ENCODE measurements around the gene CHCT1.

Gene CHCT1

DNA sequence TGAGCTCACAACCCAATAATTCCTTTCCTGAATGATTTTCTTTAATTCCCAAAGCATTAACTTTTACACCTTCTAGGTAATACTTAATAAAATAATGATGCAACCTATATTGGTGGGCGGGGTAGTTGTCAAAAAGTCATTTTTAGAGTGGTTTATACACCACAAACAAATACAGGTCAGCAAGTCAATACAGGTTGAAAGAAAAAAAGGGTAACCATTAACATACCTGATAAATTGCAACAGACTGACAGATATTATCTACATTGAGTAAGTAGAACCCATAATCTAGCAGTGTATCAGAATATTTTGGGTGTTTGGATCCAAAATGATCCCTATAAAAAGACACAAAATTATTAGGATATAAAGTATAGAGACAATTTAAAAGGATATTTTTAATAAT is 39.3 kb downstream of the CHCT1 start:
- Histone ChIP-seq H3K36me3 (ENCODE audit: control insufficient read depth in 5 of 5, insufficient read depth in 5 of 5, low read length in 5 of 5) (peaks cover 23 to 71% (median 56%) of the 10 kb centered on the region in 5 donors), H3K27me3 (ENCODE audit: control insufficient read depth in 5 of 5, insufficient read depth in 4 of 5, low read length in 5 of 5) (no peaks in the 10 kb centered on the region), H3K9ac (ENCODE audit: low read length in 5 of 5) (no peak overlapping the region), H3K27ac (ENCODE audit: low read depth, low read length) (peak overlapping the region; percentile 40), H3K9me3 (ENCODE audit: control insufficient read depth in 5 of 5, low read length in 5 of 5) (no peaks in the 10 kb centered on the region), H3K4me3 (ENCODE audit: low read depth in 1 of 5, low read length in 5 of 5) (no peak overlapping the region), H3K4me1 (ENCODE audit: control insufficient read depth in 5 of 5, insufficient read depth in 5 of 5, low read length in 5 of 5) (peaks cover 0 to 16% (median 10%) of the 10 kb centered on the region in 5 donors)

DNA sequence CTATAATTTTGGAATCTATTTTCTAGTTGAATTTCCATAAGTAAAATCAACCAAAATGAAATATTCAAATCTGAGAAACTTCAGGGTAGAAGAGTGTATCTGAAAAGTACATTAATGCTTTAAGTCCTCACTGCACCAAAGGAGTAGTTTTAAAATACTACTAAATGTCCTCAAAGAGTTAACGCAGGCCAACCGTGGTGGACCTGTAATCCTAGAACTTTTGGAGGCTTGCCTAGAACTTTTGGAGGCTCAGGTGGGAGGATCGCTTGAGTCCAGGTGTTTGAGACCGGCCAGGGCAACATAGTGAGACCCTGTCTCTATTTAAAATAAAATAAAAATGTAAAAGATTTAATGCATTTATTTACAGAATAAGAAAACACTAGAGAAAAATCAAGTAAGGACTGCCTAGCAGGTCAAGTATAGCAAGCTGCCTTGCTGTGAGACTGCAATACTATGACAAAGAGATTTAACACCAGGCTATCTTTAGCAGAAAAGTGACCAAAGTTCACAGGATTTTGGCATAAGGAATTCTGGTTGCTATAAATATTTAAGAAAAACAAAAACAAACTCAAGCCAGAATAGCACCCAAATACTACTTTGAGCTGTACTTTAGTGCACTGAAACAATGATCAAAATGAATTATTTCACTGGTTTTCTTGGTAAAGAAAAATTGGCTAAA is 41.0 kb downstream of the CHCT1 start:
- Histone ChIP-seq H3K27me3 (ENCODE audit: control insufficient read depth in 5 of 5, insufficient read depth in 4 of 5, low read length in 5 of 5) (no peaks in the 10 kb centered on the region), H3K36me3 (ENCODE audit: control insufficient read depth in 5 of 5, insufficient read depth in 5 of 5, low read length in 5 of 5) (peaks cover 26 to 57% (median 45%) of the 10 kb centered on the region in 5 donors), H3K9ac (ENCODE audit: low read length in 5 of 5) (peak overlapping the region in 2 of 5 donors; percentile 41 to 42), H3K27ac (ENCODE audit: low read depth, low read length) (peak overlapping the region; percentile 71), H3K9me3 (ENCODE audit: control insufficient read depth in 5 of 5, low read length in 5 of 5) (no peaks in the 10 kb centered on the region), H3K4me1 (ENCODE audit: control insufficient read depth in 5 of 5, insufficient read depth in 5 of 5, low read length in 5 of 5) (peaks cover 0 to 19% (median 17%) of the 10 kb centered on the region in 5 donors), H3K4me3 (ENCODE audit: low read depth in 1 of 5, low read length in 5 of 5) (no peak overlapping the region)

DNA sequence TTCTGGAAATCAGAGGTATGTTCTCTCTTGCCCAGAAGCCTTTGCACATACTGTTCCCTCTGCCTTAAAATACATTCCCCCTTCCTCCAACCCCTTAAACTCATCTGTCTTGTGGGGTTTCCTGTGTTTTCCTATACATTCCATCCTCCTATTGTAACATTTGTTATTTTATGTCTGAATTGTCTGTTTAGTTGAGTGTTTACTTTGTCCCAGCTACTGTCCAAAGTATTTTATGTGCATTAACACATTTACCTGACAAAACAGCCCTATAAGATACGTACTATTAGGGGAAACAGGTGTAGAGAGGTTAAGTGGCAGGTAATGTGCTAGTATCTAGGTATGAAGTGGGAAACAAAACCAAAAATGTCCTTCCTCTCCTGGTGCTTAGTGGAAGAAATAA is 42.1 kb downstream of the CHCT1 start:
- Histone ChIP-seq H3K4me3 (ENCODE audit: low read depth in 1 of 5, low read length in 5 of 5) (no peak overlapping the region), H3K27ac (ENCODE audit: low read depth, low read length) (peak overlapping the region; percentile 71), H3K4me1 (ENCODE audit: control insufficient read depth in 5 of 5, insufficient read depth in 5 of 5, low read length in 5 of 5) (peaks cover 0 to 28% (median 22%) of the 10 kb centered on the region in 5 donors), H3K27me3 (ENCODE audit: control insufficient read depth in 5 of 5, insufficient read depth in 4 of 5, low read length in 5 of 5) (no peaks in the 10 kb centered on the region), H3K9ac (ENCODE audit: low read length in 5 of 5) (no peak overlapping the region), H3K36me3 (ENCODE audit: control insufficient read depth in 5 of 5, insufficient read depth in 5 of 5, low read length in 5 of 5) (peaks cover 26 to 47% (median 38%) of the 10 kb centered on the region in 5 donors), H3K9me3 (ENCODE audit: control insufficient read depth in 5 of 5, low read length in 5 of 5) (no peaks in the 10 kb centered on the region)

DNA sequence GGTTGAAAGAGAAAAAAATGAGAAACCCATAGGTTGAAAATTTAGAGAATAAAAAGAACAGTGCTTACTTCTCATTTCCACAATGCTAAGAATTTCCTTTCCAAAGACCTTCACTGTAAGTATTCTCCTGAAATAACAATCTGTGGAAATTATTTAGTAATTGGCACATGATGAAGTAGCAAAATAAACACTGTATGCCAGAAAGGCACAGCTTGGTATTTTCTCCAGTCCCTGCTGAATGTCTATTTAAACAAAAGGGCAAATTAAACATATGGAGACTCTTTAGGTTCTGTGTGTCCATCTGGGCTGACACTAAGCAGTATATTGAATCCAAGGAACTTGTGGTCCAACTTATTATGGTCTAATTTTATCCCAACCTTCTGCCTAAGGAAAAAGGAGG is 46.1 kb downstream of the CHCT1 start:
- Histone ChIP-seq H3K4me3 (ENCODE audit: low read depth in 1 of 5, low read length in 5 of 5) (no peak overlapping the region), H3K9ac (ENCODE audit: low read length in 5 of 5) (no peak overlapping the region), H3K27ac (ENCODE audit: low read depth, low read length) (peak overlapping the region; percentile 66), H3K36me3 (ENCODE audit: control insufficient read depth in 5 of 5, insufficient read depth in 5 of 5, low read length in 5 of 5) (peaks cover 18 to 29% (median 25%) of the 10 kb centered on the region in 5 donors), H3K27me3 (ENCODE audit: control insufficient read depth in 5 of 5, insufficient read depth in 4 of 5, low read length in 5 of 5) (no peaks in the 10 kb centered on the region), H3K4me1 (ENCODE audit: control insufficient read depth in 5 of 5, insufficient read depth in 5 of 5, low read length in 5 of 5) (peaks cover 0 to 34% (median 28%) of the 10 kb centered on the region in 5 donors), H3K9me3 (ENCODE audit: control insufficient read depth in 5 of 5, low read length in 5 of 5) (no peaks in the 10 kb centered on the region)

DNA sequence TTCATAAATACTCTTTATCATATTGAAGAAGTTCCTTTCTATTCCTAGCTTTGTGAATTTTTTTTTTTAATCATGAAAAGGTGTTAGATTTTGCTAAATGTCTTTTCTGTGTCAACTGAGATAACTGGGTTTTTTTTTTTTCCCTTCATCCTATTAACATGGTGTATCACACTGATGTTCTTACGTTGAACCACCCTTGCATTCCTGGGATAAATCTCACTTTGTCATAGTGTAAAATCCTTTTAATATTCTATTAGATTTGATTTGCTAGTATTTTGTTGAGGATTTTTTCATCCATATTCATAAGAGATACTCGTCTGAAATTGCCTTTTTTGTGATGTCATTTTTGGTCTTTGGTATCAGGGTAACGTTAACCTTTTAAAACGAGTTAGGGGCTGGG is 49.2 kb downstream of the CHCT1 start:
- H3K9ac ChIP-seq (ENCODE audit: low read length in 5 of 5) = no peak overlapping the region

DNA sequence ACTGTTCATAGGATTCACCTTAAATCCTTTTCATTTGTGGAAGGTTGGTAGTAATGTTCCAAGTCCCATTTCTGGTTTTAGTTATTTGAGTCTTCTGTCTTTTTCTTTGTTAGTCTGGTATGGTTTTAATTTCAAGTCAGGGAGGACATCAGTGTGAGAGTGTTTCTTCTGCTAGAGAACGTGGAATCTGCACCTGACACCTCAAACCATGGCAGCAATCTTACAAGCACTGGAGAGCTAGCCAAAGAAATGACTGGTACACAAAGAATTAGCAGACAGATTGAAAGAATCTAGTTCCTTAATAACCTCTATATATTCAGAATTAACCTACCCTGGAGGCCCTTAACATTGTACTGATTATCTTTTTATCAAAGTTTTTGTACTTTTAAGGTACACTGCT is 50.2 kb downstream of the CHCT1 start:
- Histone ChIP-seq H3K36me3 (ENCODE audit: control insufficient read depth in 5 of 5, insufficient read depth in 5 of 5, low read length in 5 of 5) (peaks cover 4 to 18% (median 10%) of the 10 kb centered on the region in 5 donors), H3K4me3 (ENCODE audit: low read depth in 1 of 5, low read length in 5 of 5) (no peak overlapping the region), H3K4me1 (ENCODE audit: control insufficient read depth in 5 of 5, insufficient read depth in 5 of 5, low read length in 5 of 5) (peaks cover 0 to 33% (median 26%) of the 10 kb centered on the region in 5 donors), H3K9me3 (ENCODE audit: control insufficient read depth in 5 of 5, low read length in 5 of 5) (no peaks in the 10 kb centered on the region), H3K27me3 (ENCODE audit: control insufficient read depth in 5 of 5, insufficient read depth in 4 of 5, low read length in 5 of 5) (no peaks in the 10 kb centered on the region), H3K27ac (ENCODE audit: low read depth, low read length) (no peak overlapping the region), H3K9ac (ENCODE audit: low read length in 5 of 5) (no peak overlapping the region)

More for the DNA sequence above, 49.2 kb downstream of the CHCT1 start:
- Histone ChIP-seq H3K27ac (ENCODE audit: low read depth, low read length) (no peak overlapping the region), H3K9me3 (ENCODE audit: control insufficient read depth in 5 of 5, low read length in 5 of 5) (no peaks in the 10 kb centered on the region), H3K4me3 (ENCODE audit: low read depth in 1 of 5, low read length in 5 of 5) (no peak overlapping the region), H3K36me3 (ENCODE audit: control insufficient read depth in 5 of 5, insufficient read depth in 5 of 5, low read length in 5 of 5) (peaks cover 2 to 15% (median 6%) of the 10 kb centered on the region in 5 donors), H3K4me1 (ENCODE audit: control insufficient read depth in 5 of 5, insufficient read depth in 5 of 5, low read length in 5 of 5) (peaks cover 0 to 31% (median 26%) of the 10 kb centered on the region in 5 donors), H3K27me3 (ENCODE audit: control insufficient read depth in 5 of 5, insufficient read depth in 4 of 5, low read length in 5 of 5) (no peaks in the 10 kb centered on the region)

DNA sequence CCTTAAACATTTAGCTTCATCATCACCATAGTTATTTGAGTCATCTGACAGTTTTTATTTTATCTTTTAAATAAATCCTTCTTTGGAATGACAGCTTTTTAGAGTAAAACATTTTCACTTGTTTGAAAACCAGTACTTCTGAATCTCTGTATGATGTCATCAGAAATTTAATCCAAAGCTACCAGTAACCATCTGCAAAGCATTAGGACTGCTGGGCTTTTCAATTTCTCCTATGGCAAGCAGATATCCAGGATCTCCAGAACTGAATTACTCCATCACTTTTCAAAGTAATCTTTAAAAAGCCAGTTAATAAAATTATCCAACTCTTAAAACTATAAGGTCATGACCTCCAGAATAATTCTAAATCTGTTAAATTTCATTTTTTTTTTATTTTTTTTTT is 51.5 kb downstream of the CHCT1 start:
- Histone ChIP-seq H3K4me1 (ENCODE audit: control insufficient read depth in 5 of 5, insufficient read depth in 5 of 5, low read length in 5 of 5) (peaks cover 0 to 22% (median 13%) of the 10 kb centered on the region in 5 donors), H3K27me3 (ENCODE audit: control insufficient read depth in 5 of 5, insufficient read depth in 4 of 5, low read length in 5 of 5) (no peaks in the 10 kb centered on the region), H3K9me3 (ENCODE audit: control insufficient read depth in 5 of 5, low read length in 5 of 5) (no peaks in the 10 kb centered on the region), H3K27ac (ENCODE audit: low read depth, low read length) (no peak overlapping the region), H3K36me3 (ENCODE audit: control insufficient read depth in 5 of 5, insufficient read depth in 5 of 5, low read length in 5 of 5) (peaks cover 4 to 18% (median 14%) of the 10 kb centered on the region in 5 donors), H3K9ac (ENCODE audit: low read length in 5 of 5) (no peak overlapping the region), H3K4me3 (ENCODE audit: low read depth in 1 of 5, low read length in 5 of 5) (no peak overlapping the region)

All from subcutaneous abdominal adipose tissue (tissue), 5 donors.